Measurements from ENCODE around the gene RASSF8.

RASSF8 gene

DNA sequence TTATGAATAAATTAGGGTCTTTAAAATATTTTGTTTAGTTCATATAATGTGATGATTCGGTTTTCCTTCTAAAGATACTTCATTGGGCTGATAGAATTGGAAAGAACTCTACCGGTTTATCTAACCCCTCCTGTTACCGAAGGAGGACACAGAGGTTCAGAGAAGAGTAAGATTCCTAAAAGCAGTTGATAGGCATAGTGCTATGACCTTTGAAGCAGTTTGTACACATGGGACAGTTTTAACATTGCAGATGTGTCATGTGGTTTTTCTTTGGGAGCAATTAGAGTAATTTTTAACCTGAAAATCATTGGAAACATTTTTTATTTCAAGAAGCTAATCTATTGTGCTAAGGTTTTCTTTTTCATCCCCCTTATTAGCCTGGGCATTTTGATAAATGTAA, 103.5 kb downstream of the RASSF8 start:
- no peak for DNase-seq (ENCODE audit: low read depth)

DNA sequence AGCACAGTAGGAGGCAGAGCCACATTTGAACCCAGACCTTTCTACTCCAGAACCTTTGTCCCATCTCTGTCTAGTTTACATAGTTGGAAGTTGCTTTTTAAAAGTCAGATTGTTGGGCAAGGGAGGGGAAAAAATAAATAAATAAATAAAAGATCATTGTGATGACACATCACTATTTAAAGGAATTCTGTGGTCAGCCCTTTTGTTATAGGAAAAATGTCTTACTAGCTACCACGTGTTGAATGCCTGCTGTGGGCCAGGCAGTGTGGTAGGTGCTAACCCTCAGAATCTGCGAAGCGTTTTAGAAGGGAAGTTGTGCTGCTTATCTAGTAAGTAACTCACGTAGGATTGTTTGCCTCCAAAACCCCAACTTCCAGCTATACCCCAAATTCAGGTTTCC, 104.1 kb downstream of the RASSF8 start:
- no peak for DNase-seq (ENCODE audit: low read depth)

DNA sequence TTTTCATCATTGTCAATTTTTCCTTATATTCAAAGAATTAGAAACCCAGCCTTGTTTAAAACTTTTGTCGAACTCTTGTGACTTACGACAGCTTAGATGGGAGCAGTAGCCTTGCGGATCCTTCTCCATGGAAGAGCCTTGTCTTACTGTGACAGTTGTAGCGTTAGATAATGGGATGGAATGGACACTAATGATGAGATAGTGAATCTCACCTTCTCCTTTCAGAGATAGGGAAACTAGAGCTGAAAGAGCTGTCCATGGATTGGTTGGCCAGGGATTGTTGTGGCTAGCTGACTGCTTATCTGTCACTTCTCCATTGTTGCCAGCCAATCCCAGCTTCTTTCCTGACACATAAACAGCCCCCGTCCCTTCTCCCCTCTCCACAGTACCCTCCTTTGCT, 107.0 kb downstream of the RASSF8 start:
- DNase-seq (ENCODE audit: low read depth), result no peak

DNA sequence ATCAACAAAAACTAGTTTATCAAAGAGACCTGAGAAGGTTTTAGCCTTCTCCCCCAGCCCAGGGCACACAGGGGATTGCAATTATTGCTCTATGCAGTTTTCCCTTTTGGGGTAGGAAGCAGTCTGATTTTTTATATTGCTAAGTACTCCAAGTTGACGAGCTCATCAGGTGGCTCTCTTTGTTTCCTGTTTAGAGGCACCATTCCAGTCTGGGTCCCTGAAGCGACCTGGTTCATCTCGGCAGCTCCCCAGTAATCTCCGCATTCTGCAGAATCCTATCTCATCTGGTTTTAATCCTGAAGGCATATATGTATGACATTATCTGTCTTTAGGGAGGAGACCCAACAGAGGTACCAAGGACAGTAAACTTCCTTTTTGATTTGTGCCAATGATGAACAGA, 110.0 kb downstream of the RASSF8 start:
- DNase-seq (ENCODE audit: low read depth), result no peak

DNA sequence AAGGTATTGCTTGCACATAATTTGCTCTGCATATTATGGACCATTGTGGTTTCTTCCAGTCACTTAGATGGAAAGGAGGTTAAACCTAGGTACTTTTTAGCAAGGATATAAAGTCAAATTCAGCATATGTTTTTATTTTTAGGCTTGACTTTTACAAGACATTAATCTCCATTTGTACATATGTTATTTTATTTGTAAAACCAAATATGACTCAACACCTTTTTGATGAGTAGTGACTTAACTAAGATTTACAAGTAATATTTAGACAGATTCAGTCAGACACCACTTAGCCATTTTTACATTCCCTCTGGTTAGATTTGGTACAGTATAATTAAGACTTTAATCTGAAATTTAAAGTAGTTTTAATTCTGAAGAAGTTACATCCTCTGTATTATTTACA, 111.3 kb downstream of the RASSF8 start:
- no peak for DNase-seq (ENCODE audit: low read depth)

DNA sequence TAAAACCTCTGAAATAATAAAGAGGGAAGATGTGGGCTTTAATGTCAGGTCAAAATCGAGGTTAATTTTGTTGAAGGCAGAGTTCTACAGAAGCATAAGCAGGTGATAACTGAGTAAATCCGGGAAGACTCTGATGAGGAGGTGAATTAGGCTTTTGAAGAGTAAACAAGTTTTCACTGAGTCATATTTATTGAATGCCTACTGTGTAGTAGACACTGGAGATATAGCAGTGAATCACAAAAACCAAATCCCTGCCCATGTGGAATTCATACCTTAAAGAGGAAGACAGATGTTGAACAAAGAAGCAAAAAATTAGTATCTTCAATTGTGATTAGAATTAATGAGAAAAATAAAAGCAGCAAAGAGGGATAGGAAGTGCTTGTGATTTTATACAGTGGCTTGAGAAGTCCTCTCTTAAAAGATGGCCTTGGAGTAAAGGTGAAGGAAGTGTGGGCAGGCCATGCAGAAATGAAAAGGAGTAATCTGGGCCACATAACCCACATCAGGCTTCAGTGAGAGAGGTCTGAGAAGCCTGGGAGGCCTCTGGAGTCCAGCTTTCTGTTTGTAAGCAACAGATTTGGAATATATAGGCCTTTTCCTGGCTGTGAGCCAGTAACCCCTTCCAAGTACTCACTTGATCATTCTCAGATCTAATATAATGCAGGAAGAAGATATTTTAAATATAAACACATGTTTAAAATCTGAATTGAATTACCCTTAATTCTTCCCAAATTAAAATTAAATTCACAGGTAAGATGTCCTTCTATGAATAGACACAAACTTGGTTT, 119.6 kb downstream of the RASSF8 start:
- DNase-seq (ENCODE audit: low read depth), result no peak

DNA sequence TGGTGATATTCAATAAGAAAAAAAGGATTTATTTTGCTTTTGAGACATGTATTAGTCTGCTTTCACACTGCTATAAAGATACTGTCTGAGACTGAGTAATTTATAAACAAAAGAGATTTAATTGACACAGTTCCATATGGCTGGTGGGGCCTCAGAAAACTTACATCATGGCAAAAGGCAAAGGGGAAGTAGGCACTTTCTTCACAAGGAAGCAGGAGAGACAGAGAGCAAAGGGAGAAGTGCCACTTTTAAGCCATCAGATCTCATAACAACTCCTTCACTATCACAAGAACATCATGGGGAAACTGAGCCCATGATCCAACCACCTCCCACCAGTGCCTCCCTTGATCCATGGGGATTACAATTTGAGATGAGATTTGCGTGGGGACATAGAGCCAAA, 122.4 kb downstream of the RASSF8 start:
- DNase-seq (ENCODE audit: low read depth), result no peak

DNA sequence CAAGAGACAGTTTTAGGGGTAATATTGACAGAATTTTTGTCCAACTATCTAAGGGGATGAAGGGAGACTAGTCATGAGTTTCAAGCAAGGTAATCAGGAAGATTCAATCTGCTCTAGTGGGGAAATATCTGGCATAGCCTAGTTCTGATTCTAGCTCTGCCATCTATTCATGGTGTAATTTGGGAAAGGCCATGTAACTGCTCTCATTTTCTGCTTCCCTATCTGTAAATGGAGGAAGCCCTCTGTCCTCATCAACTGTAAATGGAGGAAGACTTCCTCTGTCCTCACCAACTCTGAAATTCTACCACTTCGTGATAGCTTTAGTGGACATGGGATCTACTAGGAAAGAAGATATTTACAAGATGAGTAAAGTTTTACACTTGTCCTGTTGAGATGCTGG, 128.5 kb downstream of the RASSF8 start:
- no peak for DNase-seq (ENCODE audit: low read depth)

DNA sequence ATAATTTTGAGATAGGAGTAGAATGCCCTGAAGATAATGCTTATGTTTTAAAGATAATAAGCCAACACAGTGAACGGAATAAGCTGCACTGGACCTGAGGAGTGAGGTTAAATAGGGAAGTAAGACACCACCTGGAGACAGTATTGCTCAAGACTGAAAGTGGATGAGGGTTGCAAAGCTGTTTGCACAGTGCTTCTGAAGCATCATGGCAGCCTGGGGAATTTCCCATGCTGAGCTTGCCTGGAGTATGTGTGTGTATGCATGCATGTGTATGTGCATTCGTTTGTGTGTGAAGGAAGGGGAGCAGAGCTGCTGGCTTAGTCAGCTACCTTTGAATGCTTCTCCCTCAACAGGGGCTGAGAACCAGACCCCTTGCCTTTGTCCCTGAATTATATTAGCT, 130.5 kb downstream of the RASSF8 start:
- no peak for DNase-seq (ENCODE audit: low read depth)

DNA sequence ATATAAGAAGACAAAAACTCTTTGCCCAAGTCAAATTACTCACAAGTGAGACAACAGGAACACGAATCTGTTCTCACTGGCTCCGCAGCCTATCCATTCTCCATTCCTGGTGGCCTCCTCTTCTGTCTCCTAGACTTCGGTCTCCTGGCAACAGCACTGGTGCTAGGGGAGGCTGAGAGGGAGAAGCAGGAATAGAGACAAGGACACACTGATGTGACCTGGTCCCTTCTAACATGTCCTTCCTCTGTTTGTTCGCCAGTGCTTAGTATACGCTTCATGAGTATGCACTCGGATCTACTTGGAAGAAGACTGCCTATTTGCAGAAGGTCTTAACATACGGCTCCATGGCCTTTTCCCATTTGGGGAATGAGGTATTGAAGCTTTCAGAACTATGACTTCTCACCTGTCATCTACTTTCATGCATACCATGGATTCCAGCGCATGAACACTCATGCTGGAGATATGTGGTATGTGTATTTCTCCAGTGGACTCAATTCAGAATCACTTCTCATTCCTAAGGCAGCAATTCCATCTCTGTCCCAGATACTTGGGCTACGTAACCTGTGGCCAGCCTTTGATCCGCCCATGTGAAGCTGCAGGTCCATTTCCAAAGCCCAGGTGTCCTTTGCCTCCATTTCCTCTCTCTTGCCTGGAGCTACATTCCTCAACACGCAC, 132.5 kb downstream of the RASSF8 start:
- no peak for DNase-seq (ENCODE audit: low read depth)

DNA sequence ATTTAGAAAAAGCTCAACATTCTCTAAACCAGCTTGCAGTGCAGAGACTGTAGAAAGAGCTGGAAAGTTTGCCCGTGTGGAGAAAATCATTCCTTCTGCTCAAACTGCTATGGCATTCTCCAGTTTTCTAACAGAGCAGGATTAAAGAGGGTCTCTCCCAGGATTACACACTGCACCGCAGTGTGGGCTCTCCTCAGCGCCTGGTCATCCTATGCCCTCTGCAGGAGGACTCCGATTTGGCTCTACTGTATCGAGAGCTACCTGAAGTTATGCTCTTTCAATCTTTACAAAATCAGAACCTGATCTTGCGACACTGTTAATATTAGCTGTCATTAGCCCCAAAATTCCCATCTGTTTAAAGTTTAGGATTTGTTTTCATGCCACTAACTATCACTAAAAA, 133.3 kb downstream of the RASSF8 start:
- no peak for DNase-seq (ENCODE audit: low read depth)

DNA sequence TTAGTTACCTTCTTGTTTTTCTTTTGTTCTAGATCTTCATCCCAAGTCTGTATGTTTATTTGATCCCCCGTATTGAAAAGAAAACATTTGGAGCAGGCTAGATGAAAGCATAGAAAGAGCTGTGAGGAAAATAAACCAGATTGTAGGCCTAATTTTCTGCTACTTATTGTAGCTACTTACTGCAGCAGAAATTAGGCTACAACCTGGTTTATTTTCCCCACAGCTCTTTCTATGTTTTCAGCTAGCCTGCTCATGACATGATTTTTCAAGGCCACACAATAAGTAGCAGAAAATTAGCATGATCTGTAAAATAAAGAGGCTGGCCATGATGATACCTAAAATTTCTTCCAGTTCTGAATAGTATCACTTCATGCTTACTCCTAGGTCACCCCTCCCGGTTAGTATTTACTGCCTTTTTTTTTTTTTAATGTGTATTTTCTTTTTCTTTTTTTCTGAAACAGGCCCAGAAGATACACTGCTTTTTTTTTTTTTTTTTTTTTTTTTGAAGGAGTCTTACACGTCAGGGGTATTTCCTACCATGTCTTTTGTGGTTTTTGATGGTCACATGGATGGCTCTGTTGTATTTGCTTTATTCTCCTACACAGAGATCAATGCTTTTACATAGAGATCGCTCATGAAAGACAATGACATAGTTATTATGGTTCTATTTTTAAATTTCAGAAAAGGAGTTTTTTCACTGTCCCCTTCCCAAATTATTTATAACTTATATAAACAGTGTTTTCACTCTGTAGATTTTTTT, 134.0 kb downstream of the RASSF8 start:
- DNase-seq (ENCODE audit: low read depth), result no peak

DNA sequence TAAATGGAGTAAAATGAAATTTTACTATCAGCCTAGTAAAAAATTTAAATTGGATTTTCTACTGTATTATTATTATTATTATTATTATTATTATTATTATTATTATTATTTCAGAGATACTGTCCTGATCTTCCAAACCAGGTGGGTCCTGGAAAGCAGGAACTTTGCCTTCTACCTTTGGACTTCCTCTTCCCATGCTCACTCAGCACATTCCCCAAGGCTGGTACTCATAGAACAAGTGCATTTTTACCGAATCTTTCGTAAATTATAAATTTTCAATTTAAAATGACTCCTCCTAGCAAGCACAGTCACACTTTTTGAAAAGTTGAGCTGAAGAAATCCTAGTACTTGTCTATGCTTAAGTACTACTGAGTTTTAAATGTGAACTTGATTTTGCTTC, 136.7 kb downstream of the RASSF8 start:
- DNase-seq (ENCODE audit: low read depth), result no peak

DNA sequence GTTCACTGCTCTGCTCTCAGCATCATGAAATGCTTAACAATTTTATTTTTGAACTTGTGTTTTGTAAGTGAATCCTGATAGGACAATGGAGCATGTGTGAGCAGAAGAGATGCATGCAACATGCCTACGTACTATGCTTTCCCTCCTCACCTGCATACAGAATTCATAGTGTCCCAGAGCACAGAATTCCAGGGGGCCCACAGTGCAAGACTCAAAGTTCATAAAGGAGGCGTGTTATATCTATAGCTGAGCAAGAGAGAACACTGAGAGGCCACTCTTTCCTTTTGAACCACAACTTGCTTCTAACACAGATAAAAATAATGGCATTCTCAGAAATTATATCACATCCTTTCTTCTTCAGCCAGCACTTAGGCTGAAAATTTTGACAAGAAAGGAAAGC, 137.6 kb downstream of the RASSF8 start:
- DNase-seq (ENCODE audit: low read depth), result no peak

DNA sequence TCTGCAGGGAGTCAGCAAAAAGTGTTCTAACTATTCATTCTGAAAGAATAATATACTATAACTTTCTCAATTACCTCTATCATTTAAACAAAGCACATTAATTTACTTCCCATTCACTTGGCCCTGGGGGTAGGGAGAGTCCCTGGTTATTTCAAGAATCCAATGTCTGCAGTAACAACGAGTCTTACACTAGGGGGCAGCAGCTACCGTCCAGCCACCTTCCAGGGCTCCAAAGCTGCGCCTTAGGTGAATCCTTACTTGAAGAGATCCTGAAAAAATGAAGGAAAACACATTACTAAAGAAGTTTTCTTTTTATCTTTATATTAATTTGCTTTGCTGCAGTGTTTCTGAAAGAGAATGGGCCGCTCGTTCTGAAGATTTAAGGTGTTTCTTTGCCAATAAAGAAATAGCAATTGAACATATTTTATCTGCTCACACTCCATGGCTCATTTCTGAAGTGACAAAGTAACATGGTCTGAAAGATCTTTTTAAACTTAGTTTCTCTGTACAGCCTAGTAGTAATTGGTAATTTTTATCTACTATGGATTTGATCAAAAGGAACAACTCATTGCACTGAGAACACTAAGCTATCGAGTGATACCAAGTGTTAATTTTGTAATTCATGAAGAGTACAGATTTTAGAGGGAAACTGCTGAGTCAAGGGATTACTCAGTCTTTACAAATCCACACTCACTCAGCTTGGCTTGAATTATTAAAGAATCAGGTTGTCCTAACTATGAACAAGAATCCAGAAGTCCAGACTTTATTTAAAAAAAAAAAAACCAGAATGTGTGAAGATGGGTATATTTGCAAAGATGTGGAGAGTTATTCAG, 138.8 kb downstream of the RASSF8 start:
- peak; percentile 42 for DNase-seq (ENCODE audit: low read depth)

DNA sequence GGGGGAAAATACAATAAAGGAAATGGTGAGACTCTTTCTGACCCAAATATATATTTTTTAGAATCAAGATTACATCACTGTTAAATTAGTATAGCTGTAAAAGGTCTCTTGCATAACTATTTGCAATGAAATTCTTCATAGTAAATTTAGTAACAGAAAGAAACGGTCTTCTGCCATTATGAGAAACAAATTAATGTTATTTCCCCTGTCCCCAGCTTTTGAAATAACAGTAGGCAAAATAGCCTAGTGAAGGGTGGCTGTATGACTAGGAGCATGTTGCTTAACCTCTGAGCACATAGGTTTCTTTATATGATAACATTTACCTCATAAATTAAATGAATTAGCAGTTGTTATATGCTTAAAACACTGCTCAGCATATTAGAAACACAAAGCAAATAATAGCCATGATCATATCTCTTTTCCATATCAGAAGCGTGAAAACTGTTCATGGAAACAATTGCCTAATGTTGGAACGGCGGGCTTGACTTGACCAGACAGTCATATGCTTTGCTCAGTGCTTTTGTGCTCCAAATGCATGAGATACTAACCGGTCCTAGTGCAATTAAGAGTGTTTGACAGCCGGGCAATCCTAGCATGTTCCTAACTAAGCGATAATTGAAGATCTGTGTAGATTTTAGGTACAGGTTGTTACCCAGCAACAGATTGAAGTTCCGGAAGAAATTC, 142.3 kb downstream of the RASSF8 start:
- DNase-seq (ENCODE audit: low read depth), result no peak

DNA sequence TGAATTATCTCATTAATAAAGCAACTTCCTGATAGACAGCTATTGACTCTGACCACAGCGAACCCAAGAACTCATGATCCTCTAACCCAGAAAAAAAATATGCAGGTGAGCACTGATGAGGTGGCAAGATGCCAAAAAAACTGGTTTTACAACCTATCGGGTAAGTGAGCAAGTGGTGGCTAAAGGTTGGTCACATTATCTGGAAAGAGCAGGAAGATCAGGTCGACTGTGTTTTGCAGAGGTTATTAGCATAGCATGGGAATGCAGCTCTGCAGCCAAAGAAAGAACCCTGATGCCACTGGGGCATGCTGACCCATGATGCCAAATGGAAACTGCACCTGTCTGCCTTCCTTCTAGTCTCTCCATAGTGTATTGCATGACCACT, 142.9 kb downstream of the RASSF8 start:
- no peak for DNase-seq (ENCODE audit: low read depth)

DNA sequence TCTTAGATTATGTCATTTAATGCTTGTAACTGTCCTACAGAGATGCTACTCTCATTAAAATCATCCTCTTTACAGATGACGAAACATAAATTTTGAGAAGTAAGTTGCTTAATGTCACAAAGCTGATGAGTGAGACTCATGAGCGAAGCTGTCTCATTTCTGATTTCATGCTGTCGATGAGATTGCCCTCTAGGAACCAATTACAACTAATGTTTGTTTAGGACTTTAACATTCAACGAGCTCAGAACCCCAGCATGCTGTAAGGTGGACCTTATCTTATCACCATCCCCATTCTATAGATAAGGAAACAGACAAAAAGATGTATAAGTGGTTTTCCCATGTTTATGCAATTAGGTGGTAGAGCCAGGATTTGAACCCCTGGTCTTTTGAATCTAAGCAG, 143.3 kb downstream of the RASSF8 start:
- DNase-seq (ENCODE audit: low read depth), result no peak

DNA sequence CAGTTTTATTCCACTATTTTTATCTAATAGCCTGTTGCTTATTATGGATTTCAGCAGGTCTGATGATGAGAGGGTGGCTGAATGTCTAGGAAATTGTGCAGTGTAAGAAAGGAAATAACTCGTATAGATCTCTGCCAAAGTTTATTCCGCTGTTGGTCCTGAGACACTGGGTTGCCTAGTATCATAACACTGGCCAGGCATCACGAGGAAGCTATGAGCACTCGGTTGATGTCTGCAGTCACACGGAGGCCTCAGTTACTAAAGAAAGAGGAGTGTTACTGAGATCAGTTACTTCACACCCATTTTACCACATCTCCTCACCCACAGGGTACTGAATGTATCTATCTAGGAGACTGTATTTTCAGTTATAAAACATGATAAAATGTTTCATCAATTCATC, 144.5 kb downstream of the RASSF8 start:
- DNase-seq (ENCODE audit: low read depth), result no peak

DNA sequence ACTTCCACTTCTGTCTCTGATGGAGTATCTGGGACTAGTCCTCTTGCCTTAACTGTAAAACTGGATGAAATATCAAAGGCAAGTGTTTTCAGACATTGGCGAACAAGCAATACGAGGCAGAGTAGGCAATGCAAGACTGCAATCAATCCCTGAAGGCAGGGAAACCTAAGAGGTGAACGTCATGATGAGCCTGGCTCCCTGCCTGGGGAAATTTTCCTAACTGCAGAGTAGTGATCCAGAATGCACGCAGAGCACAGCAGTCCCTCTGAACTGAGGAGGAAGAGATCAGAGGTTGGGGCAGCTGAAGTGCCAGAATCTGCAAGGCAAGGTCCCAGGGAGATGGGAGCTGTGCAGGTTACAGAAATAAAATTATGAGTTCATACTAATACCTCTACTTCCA, 147.9 kb downstream of the RASSF8 start:
- DNase-seq (ENCODE audit: low read depth), result no peak

DNA sequence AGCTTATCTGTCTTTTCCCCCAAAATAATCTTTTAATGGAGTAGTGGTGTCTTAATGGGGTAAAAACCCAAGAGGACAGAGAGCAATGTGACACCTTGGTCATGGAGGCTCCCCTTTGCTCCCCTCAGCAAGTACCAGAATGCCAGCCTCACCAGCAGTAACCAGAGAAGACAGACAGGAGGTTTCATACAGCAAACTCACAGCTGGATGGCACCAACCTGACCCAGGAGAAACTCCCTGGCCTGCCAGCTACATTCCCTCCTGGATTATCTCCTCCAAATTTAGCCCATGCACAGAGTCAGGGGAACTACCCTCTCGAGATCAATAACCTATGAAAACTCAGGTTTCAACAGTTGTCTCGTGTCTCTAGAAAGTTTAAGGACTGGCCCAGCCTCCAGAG, 150.4 kb downstream of the RASSF8 start:
- no peak for DNase-seq (ENCODE audit: low read depth)
